HG02840 (cell line): ENCODE data around the gene ZC3HAV1.
"Not testable (repeated sequence)": the region's sequence is repeated elsewhere in the genome, so short reads cannot be mapped to it uniquely, and the experiment has no call there.

Experiments
- ATAC-seq: cut with Tn5 transposase; IDR thresholded peaks from one replicate; pipeline ENCODE4 v1.9.1; 2021; ENCODE audit warnings: mild to moderate bottlenecking, moderate library complexity, moderate number of reproducible peaks; ENCODE audit not compliant: unreplicated experiment, low FRiP score

ZC3HAV1 gene

GRCh38 chr7:139109188-139109982 lies at the start of gene ZC3HAV1:
Gene ZC3HAV1 (minus strand): TSS chr7:139109720. CDS start chr7:139109331, 389 bp downstream.
- ATAC-seq: peak; percentile 62

GRCh38 chr7:139153832-139154231 lies 44.3 kb upstream of the ZC3HAV1 start:
- ATAC-seq: no peak

DNA sequence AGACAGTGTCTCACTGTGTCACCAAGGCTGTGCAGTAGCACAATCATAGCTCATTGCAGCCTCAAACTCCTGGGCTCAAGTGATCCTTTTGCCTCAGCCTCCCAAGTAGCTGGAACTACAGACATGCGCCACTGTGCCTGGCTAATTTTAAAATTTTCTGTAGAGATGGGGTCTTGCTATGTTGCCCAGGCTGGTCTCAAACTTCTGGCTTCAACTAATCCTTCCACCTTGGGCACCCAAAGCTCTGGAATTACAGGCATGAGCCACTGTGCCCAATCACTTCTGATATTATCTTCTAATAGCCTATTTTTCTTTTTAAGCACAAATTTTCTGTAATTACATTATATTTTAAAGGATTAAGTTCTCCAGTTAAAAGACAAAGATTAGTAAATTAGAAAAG lies 42.6 kb upstream of the ZC3HAV1 start:
- ATAC-seq: no peak

- ATAC-seq: no peak
These were observed 29.6 kb upstream of the ZC3HAV1 start for GRCh38 chr7:139139150-139139549.

- ATAC-seq: peak; percentile 98
These were observed 24.0 kb upstream of the ZC3HAV1 start for GRCh38 chr7:139133335-139134139.

- no peak for ATAC-seq
These were observed 23.4 kb upstream of the ZC3HAV1 start for GRCh38 chr7:139132887-139133286.

GRCh38 chr7:139131601-139132041 lies 22.1 kb upstream of the ZC3HAV1 start:
- no peak for ATAC-seq

- ATAC-seq: not testable (repeated sequence)
These were observed 20.3 kb upstream of the ZC3HAV1 start for GRCh38 chr7:139129814-139130213.

GRCh38 chr7:139127648-139128047 lies 18.1 kb upstream of the ZC3HAV1 start:
- ATAC-seq: no peak

DNA sequence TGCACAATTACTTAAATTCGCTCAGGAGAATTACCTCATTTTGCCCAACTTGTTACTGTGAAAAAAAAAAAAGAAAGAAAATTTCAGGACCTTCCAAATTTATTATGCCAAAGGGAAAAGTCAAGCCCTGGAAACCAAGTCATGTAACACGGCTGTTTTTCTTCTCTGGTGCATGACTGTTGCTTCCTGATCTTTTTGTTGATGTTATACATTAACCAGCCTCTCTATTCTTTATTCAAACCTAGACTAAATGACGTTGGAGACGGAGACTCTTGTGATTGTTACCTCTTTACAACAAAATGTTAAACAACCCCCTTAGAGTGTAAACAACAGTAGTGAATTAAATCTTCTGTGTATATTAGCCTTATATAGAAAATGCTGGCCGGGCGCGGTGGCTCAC lies 16.1 kb upstream of the ZC3HAV1 start:
- no peak for ATAC-seq

- ATAC-seq: not testable (repeated sequence)
These were observed 15.5 kb upstream of the ZC3HAV1 start for GRCh38 chr7:139124995-139125394.

- peak; percentile 48 for ATAC-seq
These were observed 14.8 kb upstream of the ZC3HAV1 start for GRCh38 chr7:139124084-139124914.

DNA sequence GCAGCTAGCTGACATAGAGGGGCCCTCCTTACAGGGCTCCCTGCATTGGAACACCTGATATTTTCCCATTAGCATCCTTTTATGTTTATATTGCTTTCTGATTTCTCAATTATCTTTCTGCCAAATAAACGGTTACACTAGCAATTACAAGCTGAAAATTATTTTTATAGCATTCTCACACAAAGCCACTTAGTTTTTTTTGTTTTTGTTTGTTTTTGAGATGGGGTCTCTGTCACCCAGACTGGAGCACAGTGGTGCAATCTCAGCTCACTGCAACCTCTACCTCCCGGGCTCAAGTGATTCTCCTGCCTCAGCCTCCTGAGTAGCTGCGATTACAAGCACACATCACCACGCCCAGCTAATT lies 9.9 kb upstream of the ZC3HAV1 start:
- no peak for ATAC-seq

DNA sequence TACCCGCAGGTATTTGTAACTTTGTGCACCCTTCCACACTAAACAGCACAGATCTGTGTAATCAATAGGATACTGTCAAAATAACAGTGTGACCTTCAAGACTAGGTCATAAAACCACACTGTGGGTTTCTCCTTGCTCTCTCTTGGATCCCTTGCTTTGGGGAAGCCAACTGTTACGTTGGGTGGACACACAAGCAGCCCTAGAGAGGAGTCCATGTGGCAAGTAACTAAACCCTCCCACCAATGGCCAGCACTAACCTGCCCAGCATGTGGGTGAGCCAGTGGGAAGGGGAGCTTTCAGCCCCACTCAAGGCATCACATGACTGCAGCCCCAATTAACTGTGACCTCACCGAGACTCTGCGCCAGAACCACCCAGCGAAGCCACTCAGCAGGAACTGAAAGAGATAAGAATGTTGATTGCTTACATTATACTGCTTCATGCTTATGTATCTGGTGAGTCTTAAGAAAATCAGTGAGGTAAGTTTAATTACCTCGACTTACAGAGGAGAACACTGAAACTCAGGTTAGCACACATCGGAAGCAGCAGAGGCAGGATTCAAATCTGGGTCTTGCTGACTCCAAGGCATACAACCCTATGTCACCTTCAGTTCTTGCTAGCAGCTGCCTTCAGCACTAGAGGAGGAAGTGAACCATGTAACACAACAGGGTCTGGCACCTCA lies 9.4 kb upstream of the ZC3HAV1 start:
- peak; percentile 51 for ATAC-seq

GRCh38 chr7:139118234-139118804 lies 8.8 kb upstream of the ZC3HAV1 start:
- peak; percentile 78 for ATAC-seq

DNA sequence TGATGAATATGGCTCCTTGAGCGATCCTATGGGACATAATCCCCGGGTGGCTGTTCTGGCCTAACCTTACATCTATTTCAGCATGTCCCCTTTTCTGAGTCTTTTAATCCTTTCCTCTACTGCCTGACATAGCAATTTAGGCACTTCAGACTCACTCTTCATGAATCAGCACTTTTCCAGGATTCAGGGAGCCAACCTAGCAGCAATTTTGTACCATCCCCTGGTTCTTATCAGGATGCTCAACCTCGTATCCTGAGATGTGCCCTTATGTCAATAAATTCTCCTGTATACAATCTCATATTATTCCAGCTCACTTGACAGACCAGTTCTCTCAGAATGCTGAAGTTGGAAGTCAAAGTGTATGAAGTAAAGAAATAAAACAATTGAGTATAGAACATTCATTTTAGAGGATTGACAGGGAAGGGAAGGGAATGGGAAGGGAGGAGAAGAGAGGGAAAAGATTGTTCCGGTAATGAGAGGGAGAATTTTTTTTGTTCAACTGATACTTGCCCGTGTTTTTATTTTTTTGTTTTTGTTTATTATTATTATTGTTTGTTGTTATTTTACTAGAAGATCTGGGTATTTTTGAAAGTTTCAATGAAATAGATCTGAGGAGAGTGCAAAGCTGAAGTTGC lies 8.2 kb upstream of the ZC3HAV1 start:
- ATAC-seq: no peak

GRCh38 chr7:139116999-139117398 lies 7.5 kb upstream of the ZC3HAV1 start:
- no peak for ATAC-seq

GRCh38 chr7:139115104-139115503 lies 5.6 kb upstream of the ZC3HAV1 start:
- no peak for ATAC-seq

DNA sequence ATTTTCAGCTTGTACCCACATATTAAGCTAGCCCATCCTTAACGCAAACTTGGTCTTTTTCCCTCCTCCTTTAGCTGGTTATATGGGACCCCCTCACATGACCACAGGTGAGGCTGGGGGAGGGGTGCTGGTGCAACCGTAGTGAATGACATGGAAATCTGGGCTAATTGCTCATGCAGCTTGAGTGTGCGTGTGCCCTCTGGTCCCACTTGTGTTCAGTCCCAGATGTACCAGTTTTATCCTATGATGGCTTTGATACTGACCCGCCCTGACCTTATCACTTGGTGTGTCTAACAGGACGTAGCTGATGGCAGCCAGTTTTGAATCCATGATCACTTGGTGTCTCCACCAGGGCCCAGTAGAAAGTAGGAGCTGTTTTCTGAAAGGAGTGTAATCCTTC lies 5.1 kb upstream of the ZC3HAV1 start:
- ATAC-seq: no peak
